Measurements from ENCODE around the gene TNFRSF21. TPM values are rescaled to one million over a fixed set of nuclear protein-coding genes. Genes with fewer than 3 reads are reported as not detected.
A peak's percentile ranks its signal among the peaks of the same experiment; 100 is the strongest.

Gene TNFRSF21
- polyA plus RNA-seq, 1 donor (not counting 4 experiments of a cell fraction or from before 2014, with no cell fraction given): 50.2 TPM

- Histone ChIP-seq H3K4me3 (ENCODE audit: control insufficient read depth in 2 of 3, extremely low read depth in 1 of 3, insufficient read depth in 2 of 3, low read depth in 1 of 3, low read length in 3 of 3) (peak overlapping the region; percentile 70 to 92 (median 82)), H3K27ac (ENCODE audit: control insufficient read depth, insufficient read depth, low read length) (peak overlapping the region; percentile 76), H3K36me3 (ENCODE audit: control insufficient read depth in 2 of 2, extremely low read depth in 1 of 2, insufficient read depth in 2 of 2, low read length in 2 of 2) (peaks cover 2 to 14% of the 10 kb centered on the region in 2 experiments), H3K4me2 (ENCODE audit: control insufficient read depth, extremely low read depth, insufficient read depth, low read depth, low read length) (peak overlapping the region; percentile 99), H3K79me2 (ENCODE audit: control insufficient read depth, insufficient read depth, low read length) (peaks cover 66% of the 10 kb centered on the region), H3K9ac (ENCODE audit: control insufficient read depth, extremely low read depth, insufficient read depth, low read length) (peak overlapping the region; percentile 86), H4K20me1 (ENCODE audit: control insufficient read depth, extremely low read depth, insufficient read depth, low read length) (peaks cover 6% of the 10 kb centered on the region), H3K4me1 (ENCODE audit: control insufficient read depth, extremely low read depth, insufficient read depth, low read length) (peaks cover 29% of the 10 kb centered on the region), H3K9me1 (ENCODE audit: control insufficient read depth, extremely low read depth, insufficient read depth, low read length) (peaks cover 3% of the 10 kb centered on the region), H3K9me3 (ENCODE audit: control insufficient read depth, low read depth, low read length) (no peaks in the 10 kb centered on the region), H3K27me3 (ENCODE audit: control insufficient read depth, extremely low read depth, insufficient read depth, low read length) (no peaks in the 10 kb centered on the region), H2AFZ (ENCODE audit: control insufficient read depth, low read length) (no peak overlapping the region)
- dilution Hi-C loops (cut with MboI; ENCODE audit: extremely low pct_ligation_motif_present, low sequenced_read_pairs): no loop called here
- DNase-seq (ENCODE audit: low read depth, low spot score): no peak
- FAIRE-seq: no peak
- no peak for TF ChIP-seq EZH2 (IDR thresholded peaks at IDR 0.05; ENCODE audit: low read length)
- no peak for TF ChIP-seq CTCF (optimal IDR thresholded peaks at IDR 0.05 in 1 of 3, IDR thresholded peaks at IDR 0.05 in 1 of 3, conservative IDR thresholded peaks at IDR 0.05 in 1 of 3; ENCODE audit: extremely low read depth in 1 of 3, insufficient read depth in 2 of 3, low read length in 3 of 3)
Measured at GRCh38 chr6:47308198-47308517, 1.5 kb downstream of the TNFRSF21 start.

GRCh38 chr6:47307362-47308197, 2.1 kb downstream of the TNFRSF21 start:
- Histone ChIP-seq H3K4me2 (ENCODE audit: control insufficient read depth, extremely low read depth, insufficient read depth, low read depth, low read length) (peak overlapping the region; percentile 99), H3K9me3 (ENCODE audit: control insufficient read depth, low read depth, low read length) (no peaks in the 10 kb centered on the region), H3K27ac (ENCODE audit: control insufficient read depth, insufficient read depth, low read length) (peak overlapping the region; percentile 76), H3K36me3 (ENCODE audit: control insufficient read depth in 2 of 2, extremely low read depth in 1 of 2, insufficient read depth in 2 of 2, low read length in 2 of 2) (peaks cover 2 to 14% of the 10 kb centered on the region in 2 experiments), H3K79me2 (ENCODE audit: control insufficient read depth, insufficient read depth, low read length) (peaks cover 72% of the 10 kb centered on the region), H3K4me3 (ENCODE audit: control insufficient read depth in 2 of 3, extremely low read depth in 1 of 3, insufficient read depth in 2 of 3, low read depth in 1 of 3, low read length in 3 of 3) (peak overlapping the region; percentile 70 to 92 (median 82)), H4K20me1 (ENCODE audit: control insufficient read depth, extremely low read depth, insufficient read depth, low read length) (peaks cover 6% of the 10 kb centered on the region), H2AFZ (ENCODE audit: control insufficient read depth, low read length) (no peak overlapping the region), H3K9ac (ENCODE audit: control insufficient read depth, extremely low read depth, insufficient read depth, low read length) (peak overlapping the region; percentile 86), H3K4me1 (ENCODE audit: control insufficient read depth, extremely low read depth, insufficient read depth, low read length) (peaks cover 29% of the 10 kb centered on the region), H3K9me1 (ENCODE audit: control insufficient read depth, extremely low read depth, insufficient read depth, low read length) (peaks cover 3% of the 10 kb centered on the region), H3K27me3 (ENCODE audit: control insufficient read depth, extremely low read depth, insufficient read depth, low read length) (no peaks in the 10 kb centered on the region)
- dilution Hi-C loops (cut with MboI; ENCODE audit: extremely low pct_ligation_motif_present, low sequenced_read_pairs): no loop called here
- DNase-seq (ENCODE audit: low read depth, low spot score) (no peak), FAIRE-seq (peak; percentile 75)
- TF ChIP-seq CTCF (optimal IDR thresholded peaks at IDR 0.05 in 1 of 3, IDR thresholded peaks at IDR 0.05 in 1 of 3, conservative IDR thresholded peaks at IDR 0.05 in 1 of 3; ENCODE audit: extremely low read depth in 1 of 3, insufficient read depth in 2 of 3, low read length in 3 of 3) (no peak), EZH2 (IDR thresholded peaks at IDR 0.05; ENCODE audit: low read length) (no peak)
